ENCODE data around the gene ATP23. TPM values are rescaled to one million over a fixed set of nuclear protein-coding genes. Genes with fewer than 3 reads are reported as not detected.

The ATP23 gene
- total RNA-seq, 1 experiment from 2014 or later: 6.1 TPM

DNA sequence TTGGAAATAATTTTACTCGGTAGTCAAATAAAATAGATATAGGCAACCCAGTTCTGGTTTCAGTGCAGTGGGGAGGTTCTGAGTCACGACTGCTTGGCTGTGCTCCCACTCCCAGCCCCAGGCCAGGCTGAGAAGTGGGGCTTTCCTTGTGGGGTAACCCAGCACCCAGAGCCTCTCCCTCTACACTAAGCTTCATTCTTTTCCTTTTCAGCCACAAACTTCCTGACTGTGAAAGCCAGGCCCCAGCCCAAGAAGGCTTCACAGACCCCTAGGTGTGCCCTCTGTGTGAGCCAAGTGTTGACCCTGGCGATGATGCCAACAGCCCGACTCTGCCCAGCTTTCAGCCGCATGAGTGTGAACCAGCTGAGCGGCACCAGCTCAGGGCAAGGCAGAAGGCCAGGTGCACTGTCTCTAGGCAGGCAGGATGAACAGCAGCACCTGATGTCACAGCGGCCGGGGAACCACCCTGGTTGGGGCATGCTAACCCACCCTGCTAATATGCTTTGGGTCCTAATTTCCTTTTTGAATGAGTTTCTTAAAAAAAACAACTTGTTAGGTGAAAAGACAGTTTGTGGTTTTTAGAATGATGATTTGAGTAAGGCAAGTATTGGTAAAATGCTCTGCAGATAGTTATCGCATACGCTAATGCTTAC lies 42.2 kb upstream of the ATP23 start (continued):
- TF ChIP-seq, protein P1, sequence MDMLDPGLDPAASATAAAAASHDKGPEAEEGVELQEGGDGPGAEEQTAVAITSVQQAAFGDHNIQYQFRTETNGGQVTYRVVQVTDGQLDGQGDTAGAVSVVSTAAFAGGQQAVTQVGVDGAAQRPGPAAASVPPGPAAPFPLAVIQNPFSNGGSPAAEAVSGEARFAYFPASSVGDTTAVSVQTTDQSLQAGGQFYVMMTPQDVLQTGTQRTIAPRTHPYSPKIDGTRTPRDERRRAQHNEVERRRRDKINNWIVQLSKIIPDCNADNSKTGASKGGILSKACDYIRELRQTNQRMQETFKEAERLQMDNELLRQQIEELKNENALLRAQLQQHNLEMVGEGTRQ (CRISPR knock-in tag; IDR thresholded peaks at IDR 0.05): no peak
- TF ChIP-seq, protein P2, sequence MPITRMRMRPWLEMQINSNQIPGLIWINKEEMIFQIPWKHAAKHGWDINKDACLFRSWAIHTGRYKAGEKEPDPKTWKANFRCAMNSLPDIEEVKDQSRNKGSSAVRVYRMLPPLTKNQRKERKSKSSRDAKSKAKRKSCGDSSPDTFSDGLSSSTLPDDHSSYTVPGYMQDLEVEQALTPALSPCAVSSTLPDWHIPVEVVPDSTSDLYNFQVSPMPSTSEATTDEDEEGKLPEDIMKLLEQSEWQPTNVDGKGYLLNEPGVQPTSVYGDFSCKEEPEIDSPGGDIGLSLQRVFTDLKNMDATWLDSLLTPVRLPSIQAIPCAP (CRISPR knock-in tag; IDR thresholded peaks at IDR 0.05): no peak
- TF ChIP-seq HMGA2 (CRISPR knock-in tag; IDR thresholded peaks at IDR 0.05) (no peak), ZNF121 (CRISPR knock-in tag; IDR thresholded peaks at IDR 0.05) (no peak)

DNA sequence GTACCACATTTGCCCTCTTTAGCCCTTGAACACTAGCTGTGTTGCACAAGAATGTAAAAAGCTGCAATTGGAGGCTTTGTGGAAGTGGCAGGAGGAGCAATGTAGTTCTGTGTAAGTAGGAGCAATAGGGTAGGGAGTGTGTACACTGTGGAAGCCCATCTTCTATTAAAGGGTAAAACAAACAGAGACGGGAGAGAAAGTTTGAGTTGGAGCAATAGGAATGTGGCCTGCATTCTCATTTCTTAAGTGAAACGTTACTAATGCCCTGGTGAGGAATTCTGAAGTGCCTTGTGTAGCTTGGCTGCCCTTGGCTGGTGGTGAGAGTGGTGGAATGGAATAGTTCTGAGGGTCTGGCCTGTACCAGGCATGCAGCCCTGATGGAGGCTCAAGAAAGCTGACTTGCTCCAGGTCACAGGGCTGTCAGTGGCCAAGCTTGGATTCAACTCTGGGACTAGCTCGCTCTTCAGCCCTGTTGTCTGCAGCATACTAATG lies 38.8 kb upstream of the ATP23 start:
- ATAC-seq: no peak
- Mint-ChIP-seq H3K4me3 (no peak overlapping the region), H3K27ac (no peak overlapping the region), H3K27me3 (ENCODE audit: low read depth) (peaks cover 29% of the 10 kb centered on the region), H3K36me3 (no peaks in the 10 kb centered on the region), H3K4me1 (peaks cover 10% of the 10 kb centered on the region), H3K9me3 (0 out of 2 replicates have a peak, but pooled peaks cover 4% of the 10 kb centered on the region)
- ChIA-PET CTCF (interaction anchor here (1.2 to 4.2 kb wide), 4 partner anchors 7 to 60 kb away, joined by 3 to 26 read pairs (median 5); partner anchors contain the start of gene CTDSP2), POLR2A (no interaction called here)
- DNase-seq (ENCODE audit: low spot score): no peak
- TF ChIP-seq E2F5 (CRISPR knock-in tag; IDR thresholded peaks at IDR 0.05) (no peak), KAT7 (CRISPR knock-in tag; IDR thresholded peaks at IDR 0.05; ENCODE audit: borderline replicate concordance) (no peak), RELA (CRISPR knock-in tag; IDR thresholded peaks at IDR 0.05; ENCODE audit: borderline replicate concordance) (no peak)
- TF ChIP-seq, protein P3, sequence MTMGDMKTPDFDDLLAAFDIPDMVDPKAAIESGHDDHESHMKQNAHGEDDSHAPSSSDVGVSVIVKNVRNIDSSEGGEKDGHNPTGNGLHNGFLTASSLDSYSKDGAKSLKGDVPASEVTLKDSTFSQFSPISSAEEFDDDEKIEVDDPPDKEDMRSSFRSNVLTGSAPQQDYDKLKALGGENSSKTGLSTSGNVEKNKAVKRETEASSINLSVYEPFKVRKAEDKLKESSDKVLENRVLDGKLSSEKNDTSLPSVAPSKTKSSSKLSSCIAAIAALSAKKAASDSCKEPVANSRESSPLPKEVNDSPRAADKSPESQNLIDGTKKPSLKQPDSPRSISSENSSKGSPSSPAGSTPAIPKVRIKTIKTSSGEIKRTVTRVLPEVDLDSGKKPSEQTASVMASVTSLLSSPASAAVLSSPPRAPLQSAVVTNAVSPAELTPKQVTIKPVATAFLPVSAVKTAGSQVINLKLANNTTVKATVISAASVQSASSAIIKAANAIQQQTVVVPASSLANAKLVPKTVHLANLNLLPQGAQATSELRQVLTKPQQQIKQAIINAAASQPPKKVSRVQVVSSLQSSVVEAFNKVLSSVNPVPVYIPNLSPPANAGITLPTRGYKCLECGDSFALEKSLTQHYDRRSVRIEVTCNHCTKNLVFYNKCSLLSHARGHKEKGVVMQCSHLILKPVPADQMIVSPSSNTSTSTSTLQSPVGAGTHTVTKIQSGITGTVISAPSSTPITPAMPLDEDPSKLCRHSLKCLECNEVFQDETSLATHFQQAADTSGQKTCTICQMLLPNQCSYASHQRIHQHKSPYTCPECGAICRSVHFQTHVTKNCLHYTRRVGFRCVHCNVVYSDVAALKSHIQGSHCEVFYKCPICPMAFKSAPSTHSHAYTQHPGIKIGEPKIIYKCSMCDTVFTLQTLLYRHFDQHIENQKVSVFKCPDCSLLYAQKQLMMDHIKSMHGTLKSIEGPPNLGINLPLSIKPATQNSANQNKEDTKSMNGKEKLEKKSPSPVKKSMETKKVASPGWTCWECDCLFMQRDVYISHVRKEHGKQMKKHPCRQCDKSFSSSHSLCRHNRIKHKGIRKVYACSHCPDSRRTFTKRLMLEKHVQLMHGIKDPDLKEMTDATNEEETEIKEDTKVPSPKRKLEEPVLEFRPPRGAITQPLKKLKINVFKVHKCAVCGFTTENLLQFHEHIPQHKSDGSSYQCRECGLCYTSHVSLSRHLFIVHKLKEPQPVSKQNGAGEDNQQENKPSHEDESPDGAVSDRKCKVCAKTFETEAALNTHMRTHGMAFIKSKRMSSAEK (CRISPR knock-in tag; IDR thresholded peaks at IDR 0.05; ENCODE audit: borderline replicate concordance): no peak

DNA sequence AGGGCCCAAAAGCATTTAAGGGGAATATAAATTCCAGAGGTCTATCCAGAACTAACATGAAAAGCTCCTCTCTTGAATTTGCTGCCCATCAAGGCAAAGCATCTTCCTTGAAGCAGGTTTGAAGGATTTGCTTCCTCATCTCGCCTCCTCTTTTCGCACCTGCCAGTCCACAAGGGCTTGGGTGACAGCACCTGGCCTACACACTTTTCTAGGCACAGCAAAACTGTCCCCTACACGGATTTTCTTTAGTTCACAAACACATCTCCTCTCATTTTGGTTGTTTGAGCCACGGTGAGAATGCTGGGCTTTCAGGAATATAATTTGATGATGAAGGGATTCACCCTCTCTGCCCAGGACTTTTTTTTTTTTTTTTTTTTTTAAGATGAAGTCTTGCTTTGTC lies 36.9 kb upstream of the ATP23 start:
- no peak overlapping the region for H3K4me3 Mint-ChIP-seq
- CTCF ChIA-PET: interaction anchor here (0.6 to 4.2 kb wide), 12 partner anchors 9 to 121 kb away, joined by 3 to 26 read pairs (median 6); partner anchors contain the start of gene TSFM
- H3K9me3 Mint-ChIP-seq: no peaks in the 10 kb centered on the region
- POLR2A ChIA-PET: no interaction called here
- H3K36me3 Mint-ChIP-seq: no peaks in the 10 kb centered on the region
- ATAC-seq (no peak), DNase-seq (ENCODE audit: low spot score) (no peak)
- TF ChIP-seq ZNF512 (CRISPR knock-in tag; IDR thresholded peaks at IDR 0.05; ENCODE audit: borderline replicate concordance) (no peak), ZNF138 (CRISPR knock-in tag; conservative IDR thresholded peaks at IDR 0.05) (no peak), ZNF121 (CRISPR knock-in tag; IDR thresholded peaks at IDR 0.05) (no peak), TEAD4 (CRISPR knock-in tag; IDR thresholded peaks at IDR 0.05) (no peak), ZNF423 (CRISPR knock-in tag; IDR thresholded peaks at IDR 0.05) (no peak)
- TF ChIP-seq, protein P4, sequence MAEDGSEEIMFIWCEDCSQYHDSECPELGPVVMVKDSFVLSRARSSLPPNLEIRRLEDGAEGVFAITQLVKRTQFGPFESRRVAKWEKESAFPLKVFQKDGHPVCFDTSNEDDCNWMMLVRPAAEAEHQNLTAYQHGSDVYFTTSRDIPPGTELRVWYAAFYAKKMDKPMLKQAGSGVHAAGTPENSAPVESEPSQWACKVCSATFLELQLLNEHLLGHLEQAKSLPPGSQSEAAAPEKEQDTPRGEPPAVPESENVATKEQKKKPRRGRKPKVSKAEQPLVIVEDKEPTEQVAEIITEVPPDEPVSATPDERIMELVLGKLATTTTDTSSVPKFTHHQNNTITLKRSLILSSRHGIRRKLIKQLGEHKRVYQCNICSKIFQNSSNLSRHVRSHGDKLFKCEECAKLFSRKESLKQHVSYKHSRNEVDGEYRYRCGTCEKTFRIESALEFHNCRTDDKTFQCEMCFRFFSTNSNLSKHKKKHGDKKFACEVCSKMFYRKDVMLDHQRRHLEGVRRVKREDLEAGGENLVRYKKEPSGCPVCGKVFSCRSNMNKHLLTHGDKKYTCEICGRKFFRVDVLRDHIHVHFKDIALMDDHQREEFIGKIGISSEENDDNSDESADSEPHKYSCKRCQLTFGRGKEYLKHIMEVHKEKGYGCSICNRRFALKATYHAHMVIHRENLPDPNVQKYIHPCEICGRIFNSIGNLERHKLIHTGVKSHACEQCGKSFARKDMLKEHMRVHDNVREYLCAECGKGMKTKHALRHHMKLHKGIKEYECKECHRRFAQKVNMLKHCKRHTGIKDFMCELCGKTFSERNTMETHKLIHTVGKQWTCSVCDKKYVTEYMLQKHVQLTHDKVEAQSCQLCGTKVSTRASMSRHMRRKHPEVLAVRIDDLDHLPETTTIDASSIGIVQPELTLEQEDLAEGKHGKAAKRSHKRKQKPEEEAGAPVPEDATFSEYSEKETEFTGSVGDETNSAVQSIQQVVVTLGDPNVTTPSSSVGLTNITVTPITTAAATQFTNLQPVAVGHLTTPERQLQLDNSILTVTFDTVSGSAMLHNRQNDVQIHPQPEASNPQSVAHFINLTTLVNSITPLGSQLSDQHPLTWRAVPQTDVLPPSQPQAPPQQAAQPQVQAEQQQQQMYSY (CRISPR knock-in tag; IDR thresholded peaks at IDR 0.05): no peak
- TF ChIP-seq, protein P5, sequence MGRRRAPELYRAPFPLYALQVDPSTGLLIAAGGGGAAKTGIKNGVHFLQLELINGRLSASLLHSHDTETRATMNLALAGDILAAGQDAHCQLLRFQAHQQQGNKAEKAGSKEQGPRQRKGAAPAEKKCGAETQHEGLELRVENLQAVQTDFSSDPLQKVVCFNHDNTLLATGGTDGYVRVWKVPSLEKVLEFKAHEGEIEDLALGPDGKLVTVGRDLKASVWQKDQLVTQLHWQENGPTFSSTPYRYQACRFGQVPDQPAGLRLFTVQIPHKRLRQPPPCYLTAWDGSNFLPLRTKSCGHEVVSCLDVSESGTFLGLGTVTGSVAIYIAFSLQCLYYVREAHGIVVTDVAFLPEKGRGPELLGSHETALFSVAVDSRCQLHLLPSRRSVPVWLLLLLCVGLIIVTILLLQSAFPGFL (CRISPR knock-in tag; IDR thresholded peaks at IDR 0.05; ENCODE audit: borderline replicate concordance): no peak
- TF ChIP-seq, protein P6, sequence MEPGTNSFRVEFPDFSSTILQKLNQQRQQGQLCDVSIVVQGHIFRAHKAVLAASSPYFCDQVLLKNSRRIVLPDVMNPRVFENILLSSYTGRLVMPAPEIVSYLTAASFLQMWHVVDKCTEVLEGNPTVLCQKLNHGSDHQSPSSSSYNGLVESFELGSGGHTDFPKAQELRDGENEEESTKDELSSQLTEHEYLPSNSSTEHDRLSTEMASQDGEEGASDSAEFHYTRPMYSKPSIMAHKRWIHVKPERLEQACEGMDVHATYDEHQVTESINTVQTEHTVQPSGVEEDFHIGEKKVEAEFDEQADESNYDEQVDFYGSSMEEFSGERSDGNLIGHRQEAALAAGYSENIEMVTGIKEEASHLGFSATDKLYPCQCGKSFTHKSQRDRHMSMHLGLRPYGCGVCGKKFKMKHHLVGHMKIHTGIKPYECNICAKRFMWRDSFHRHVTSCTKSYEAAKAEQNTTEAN (CRISPR knock-in tag; IDR thresholded peaks at IDR 0.05): no peak
- peaks cover 5% of the 10 kb centered on the region for H3K4me1 Mint-ChIP-seq
- H3K27me3 Mint-ChIP-seq (ENCODE audit: low read depth): peaks cover 14% of the 10 kb centered on the region
- no peak overlapping the region for H3K27ac Mint-ChIP-seq

Measured in WTC11 (cell line).